GM21423 (cell line): ENCODE results near the gene PGM3.

Experiments
- ATAC-seq: cut with Tn5 transposase; IDR thresholded peaks from one replicate; pipeline ENCODE4 v1.9.1; 2021; ENCODE audit warnings: mild to moderate bottlenecking, moderate library complexity; ENCODE audit not compliant: unreplicated experiment

The PGM3 gene

DNA sequence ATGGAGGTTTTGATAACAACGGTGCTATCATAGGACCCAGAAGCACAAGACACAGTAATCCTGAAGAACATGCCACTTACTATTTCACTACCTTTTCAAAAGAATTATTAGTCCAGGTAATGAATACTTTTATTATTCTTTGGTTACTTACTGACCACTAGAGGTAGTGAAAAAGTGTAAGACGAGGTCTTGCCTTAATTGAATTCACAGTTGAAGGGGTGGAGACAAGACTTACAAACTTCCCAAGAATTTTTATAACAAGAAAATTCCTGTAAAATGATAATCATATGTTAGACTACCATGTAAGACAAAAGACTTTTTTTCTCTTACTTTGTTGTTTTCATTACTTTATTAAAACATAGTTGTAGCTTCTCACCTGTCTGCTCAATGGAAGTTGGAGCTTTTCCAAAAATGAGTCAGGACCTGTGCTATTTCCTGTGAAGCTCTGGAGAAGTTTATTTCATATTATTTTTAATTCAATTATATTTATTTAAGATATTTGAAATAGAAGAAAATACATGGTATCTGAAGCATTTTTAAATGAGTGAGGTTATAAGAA is 73.2 kb downstream of the PGM3 start:
- ATAC-seq: no peak

DNA sequence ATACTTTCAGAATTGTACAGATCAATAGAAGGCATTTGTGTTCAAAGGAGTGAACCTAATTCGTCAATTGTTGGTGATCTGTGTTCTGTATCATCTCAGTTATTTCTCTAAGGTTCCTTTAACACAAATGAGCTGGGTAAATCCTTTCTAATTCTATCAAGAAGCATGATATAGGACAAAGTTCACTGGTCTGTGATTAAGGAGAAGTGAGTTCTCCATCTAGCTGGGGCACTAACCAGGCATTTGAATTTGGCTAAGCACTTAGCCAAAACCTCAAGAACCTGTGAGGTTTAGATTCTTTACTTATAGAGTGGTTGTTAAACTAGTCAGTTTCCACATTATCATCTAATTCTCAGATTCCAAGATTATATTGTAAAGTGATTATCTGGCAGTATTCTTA is 75.3 kb downstream of the PGM3 start:
- ATAC-seq: no peak
